H1 (cell line): Measurements from ENCODE around the gene TYRO3. TPM values are rescaled to one million over a fixed set of nuclear protein-coding genes. Genes with fewer than 3 reads are reported as not detected.

Source experiments
- ASH2L ChIP-seq: fragments of 200-600, 300-600 bp; sonication (generic); IDR thresholded peaks from one replicate; pipeline ENCODE4 v1.7.1; 2017; ENCODE audit warnings: low read length
- BACH1 ChIP-seq: IDR thresholded peaks from 2 replicates; pipeline ENCODE4 v1.6.1; 2012; ENCODE audit warnings: low read length, improper control_type of control experiment
- BCL11A ChIP-seq, 2 experiments: IDR thresholded peaks; one replicate each; pipeline ENCODE4 v1.6.1; 2011; ENCODE audit warnings: low read depth in 2 of 2, low read length in 2 of 2, mild to moderate bottlenecking in 2 of 2
- BRCA1 ChIP-seq: IDR thresholded peaks from 2 replicates; pipeline ENCODE4 v1.6.1; 2012; ENCODE audit warnings: low read depth, low read length, improper control_type of control experiment
- CBX8 ChIP-seq: fragments of 300-800, 300-1000 bp; sonication (generic); IDR thresholded peaks from 2 replicates; pipeline ENCODE4 v1.7.1; 2016; ENCODE audit warnings: low read depth, low read length, borderline replicate concordance
- CHD1 ChIP-seq: IDR thresholded peaks from 2 replicates; pipeline ENCODE4 v1.6.1; 2012; ENCODE audit warnings: low read depth, low read length, improper control_type of control experiment
- CTBP2 ChIP-seq: IDR thresholded peaks from 2 replicates; pipeline ENCODE4 v1.7.0; 2011; ENCODE audit warnings: borderline replicate concordance, mild to moderate bottlenecking, moderate library complexity, mixed read lengths, low read length; ENCODE audit not compliant: insufficient read depth, insufficient read length
- EP300 ChIP-seq, 2 experiments: IDR thresholded peaks; 1 replicate in 1 of 2; 2 replicates in 1 of 2; pipeline ENCODE4 v1.6.1; 2011 to 2012; ENCODE audit warnings: low read depth in 2 of 2, low read length in 2 of 2, mild to moderate bottlenecking in 2 of 2, borderline replicate concordance in 1 of 2, inconsistent platforms in 1 of 2, moderate library complexity in 1 of 2
- EZH2 ChIP-seq: fragments of 200-600 bp; sonication (generic); IDR thresholded peaks from 2 replicates; pipeline ENCODE4 v1.7.1; 2012; ENCODE audit warnings: low read depth, mild to moderate bottlenecking, moderate library complexity, low read length, inconsistent platforms; ENCODE audit not compliant: severe bottlenecking
- GTF2F1 ChIP-seq: IDR thresholded peaks from 2 replicates; pipeline ENCODE4 v1.6.1; 2012; ENCODE audit warnings: low read depth, low read length, improper control_type of control experiment, borderline replicate concordance
- HDAC6 ChIP-seq: IDR thresholded peaks from one replicate; pipeline ENCODE4 v1.7.1; 2012; ENCODE audit warnings: low read depth, mild to moderate bottlenecking, inconsistent platforms, low read length, moderate library complexity
- KDM1A ChIP-seq: fragments of 200-600, 300-600 bp; sonication (generic); IDR thresholded peaks from 2 replicates; pipeline ENCODE4 v1.7.1; 2016; ENCODE audit warnings: mild to moderate bottlenecking, low read length, borderline replicate concordance
- MAX ChIP-seq: IDR thresholded peaks from 2 replicates; pipeline ENCODE4 v1.6.1; 2012; ENCODE audit warnings: inconsistent platforms
- NANOG ChIP-seq: IDR thresholded peaks from 2 replicates; pipeline ENCODE4 v1.6.1; 2011; ENCODE audit warnings: low read length, low read depth, mild to moderate bottlenecking, inconsistent platforms; ENCODE audit not compliant: insufficient read depth, poor library complexity, severe bottlenecking
- NRF1 ChIP-seq: IDR thresholded peaks from 2 replicates; pipeline ENCODE4 v1.6.1; 2011; ENCODE audit warnings: mild to moderate bottlenecking, low read depth, low read length, improper control_type of control experiment
- PHF8 ChIP-seq: fragments of 200-600 bp; sonication (generic); conservative IDR thresholded peaks from 2 replicates; pipeline ENCODE4 v1.7.1; 2012; ENCODE audit warnings: low read depth, mild to moderate bottlenecking, inconsistent platforms, low read length, moderate library complexity
- POLR2A ChIP-seq, 2 experiments: IDR thresholded peaks; 1 replicate in 1 of 2; 2 replicates in 1 of 2; pipeline ENCODE4 v1.6.1; 2011; ENCODE audit warnings: low read depth in 2 of 2, low read length in 2 of 2, mild to moderate bottlenecking in 2 of 2; ENCODE audit errors: control extremely low read depth in 1 of 2
- SIRT6 ChIP-seq: IDR thresholded peaks from one replicate; pipeline ENCODE4 v1.7.1; 2012; ENCODE audit warnings: low read length, inconsistent platforms
- TAF1 ChIP-seq: IDR thresholded peaks from 2 replicates; pipeline ENCODE4 v1.6.1; 2011; ENCODE audit warnings: mild to moderate bottlenecking, low read depth, low read length
- TAF7 ChIP-seq: optimal IDR thresholded peaks from 2 replicates; pipeline ENCODE3; 2011; ENCODE audit warnings: low read depth, mild to moderate bottlenecking, inconsistent platforms, low read length, moderate library complexity, borderline replicate concordance
- USF2 ChIP-seq: IDR thresholded peaks from 2 replicates; pipeline ENCODE4 v1.6.1; 2011; ENCODE audit warnings: low read length, improper control_type of control experiment
- YY1 ChIP-seq: IDR thresholded peaks from 2 replicates; pipeline ENCODE4 v1.6.1; 2011; ENCODE audit warnings: low read depth, mild to moderate bottlenecking, low read length
- polyA plus RNA-seq, 7 experiments: library from polyadenylated mRNA; depleted of rRNA in 3 of 7; stranded (reverse) in 5 of 7; unstranded in 2 of 7; fragments of >200 nt in 5 of 7; fragments of 200-250 nt in 2 of 7; gene quantifications; 1 replicate in 5 of 7; 2 replicates in 1 of 7; 4 replicates in 1 of 7; pipeline versions ENCODE4 v1.2.1 to v1.2.3, GENCODE V29; 2011 to 2013; ENCODE audit warnings: missing spikeins in 2 of 7, mixed read lengths in 2 of 7
- total RNA-seq: library from RNA; stranded (reverse); fragmentation: NEBNext Ultra II Directional; extraction: Animal tissue kit (Norgen Biotek cat#: 25700); gene quantifications from 2 replicates; pipeline ENCODE4 v1.2.1, GENCODE V29; 2021

TYRO3 gene
- total and polyA plus RNA-seq, 2 of the 8 experiments (the other 6 are each of a cell fraction or from before 2014, with no cell fraction given), result 82.7 to 98.8 TPM

GRCh38 chr15:41621200-41622193 is 62.5 kb downstream of the TYRO3 start (continued):
- TF ChIP-seq CTBP2 (no peak), ASH2L (peak; percentile 77), TAF7 (peak; percentile 41), BCL11A (IDR thresholded peaks at IDR 0.05; ENCODE audit: low read depth in 2 of 2, low read length in 2 of 2) (no peak), GTF2F1 (peak; percentile 85), YY1 (peak; percentile 92), MAX (peak; percentile 100), NANOG (peak; percentile 13), HDAC6 (no peak), POLR2A (IDR thresholded peaks at IDR 0.05; ENCODE audit: control extremely low read depth in 1 of 2, low read depth in 2 of 2, low read length in 2 of 2) (peak; percentile 50 to 52; a peak in 1 of 3 replicates), PHF8 (peak; percentile 30), CHD1 (no peak), USF2 (peak; percentile 93), EZH2 (no peak), CBX8 (no peak), BRCA1 (no peak), BACH1 (peak; percentile 64; the same call in 1 of the 2 replicates), SIRT6 (no peak), TAF1 (peak; percentile 49), KDM1A (peak; percentile 82), EP300 (IDR thresholded peaks at IDR 0.05; ENCODE audit: borderline replicate concordance in 1 of 2, low read depth in 2 of 2, low read length in 2 of 2) (0 out of 3 replicates have a peak, but pooled peaks of 1 of the 2 experiments have one; percentile 29), NRF1 (no peak)
